ENCODE data around the gene FUT6.
"Not testable (repeated sequence)": the region's sequence is repeated elsewhere in the genome, so short reads cannot be mapped to it uniquely, and the experiment has no call there.

The FUT6 gene

DNA sequence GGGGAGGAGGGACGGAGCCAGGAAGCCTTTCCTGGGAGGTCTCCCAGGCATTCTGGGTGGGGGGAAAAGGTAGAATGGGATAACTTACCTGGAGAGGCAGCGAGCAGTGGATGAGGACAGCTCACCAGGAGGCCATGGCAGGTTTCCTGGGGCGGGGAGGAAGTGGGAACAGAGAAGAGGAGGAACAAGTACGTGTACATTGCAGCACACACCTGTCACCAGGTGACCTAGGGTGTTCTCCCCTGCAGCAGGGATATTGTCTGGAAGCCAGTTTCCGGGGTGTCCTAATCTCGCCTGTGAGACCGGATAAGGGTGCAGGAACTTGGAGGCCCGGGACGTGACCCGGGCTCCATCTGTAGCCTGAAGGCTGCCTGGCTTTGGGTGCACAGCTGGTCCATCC lies 11.8 kb upstream of the FUT6 start, which contains the start of gene FUT3:
Gene FUT3 (minus strand): TSS at position 148 of the 400 bp plus-strand sequence.
- TF ChIP-seq CTCF (IDR thresholded peaks at IDR 0.05; ENCODE audit: low read depth, low read length) = no peak
- TF ChIP-seq EZH2phosphoT487 (IDR thresholded peaks at IDR 0.05; ENCODE audit: low read depth) = no peak
- H3K79me2 ChIP-seq (ENCODE audit: low read length) = no peaks in the 10 kb centered on the region
- no peak within 1 kb of the TSS for H3K9ac ChIP-seq (ENCODE audit: low read length)
- peak within 1 kb of the TSS; percentile 12; the same call in 1 of the 2 replicates for H3K4me2 ChIP-seq (ENCODE audit: low read length)
- H3K36me3 ChIP-seq (replicated peaks; ENCODE audit: low read depth, low read length) = no peaks in the 10 kb centered on the region
- no peaks in the 10 kb centered on the region for H4K20me1 ChIP-seq (ENCODE audit: insufficient read depth, low read length)
- 0 out of 2 replicates have a peak within 1 kb of the TSS, but pooled peaks have one; percentile 1 for H3K4me3 ChIP-seq (ENCODE audit: low read length)
- H3K27me3 ChIP-seq (ENCODE audit: low read depth, low read length) = peaks cover 24% of the 10 kb centered on the region
- H3K9me3 ChIP-seq (ENCODE audit: insufficient read depth, low read length) = no peaks in the 10 kb centered on the region
- H3K27ac ChIP-seq (ENCODE audit: low read length) = no peak within 1 kb of the TSS
- H3K4me1 ChIP-seq (ENCODE audit: low read length) = no peaks in the 10 kb centered on the region
- H2AFZ ChIP-seq (ENCODE audit: low read depth, low read length) = no peak within 1 kb of the TSS; the same call in 1 of the 2 replicates

GRCh38 chr19:5850743-5851293 lies 11.3 kb upstream of the FUT6 start:
- Histone ChIP-seq H3K4me3 (ENCODE audit: low read length) (0 out of 2 replicates have a peak overlapping the region, but pooled peaks have one; percentile 1), H3K9ac (ENCODE audit: low read length) (no peak overlapping the region), H4K20me1 (ENCODE audit: insufficient read depth, low read length) (no peaks in the 10 kb centered on the region), H3K4me2 (ENCODE audit: low read length) (peak overlapping the region; percentile 12; the same call in 1 of the 2 replicates), H3K27me3 (ENCODE audit: low read depth, low read length) (peaks cover 21% of the 10 kb centered on the region), H3K36me3 (replicated peaks; ENCODE audit: low read depth, low read length) (no peaks in the 10 kb centered on the region), H3K9me3 (ENCODE audit: insufficient read depth, low read length) (no peaks in the 10 kb centered on the region), H3K27ac (ENCODE audit: low read length) (no peak overlapping the region), H3K79me2 (ENCODE audit: low read length) (no peaks in the 10 kb centered on the region), H2AFZ (ENCODE audit: low read depth, low read length) (no peak overlapping the region; the same call in 1 of the 2 replicates), H3K4me1 (ENCODE audit: low read length) (no peaks in the 10 kb centered on the region)
- TF ChIP-seq EZH2phosphoT487 (IDR thresholded peaks at IDR 0.05; ENCODE audit: low read depth) (no peak), CTCF (IDR thresholded peaks at IDR 0.05; ENCODE audit: low read depth, low read length) (no peak)

- Histone ChIP-seq H3K4me1 (ENCODE audit: low read length) (no peaks in the 10 kb centered on the region), H3K9ac (ENCODE audit: low read length) (no peak overlapping the region), H3K9me3 (ENCODE audit: insufficient read depth, low read length) (no peaks in the 10 kb centered on the region), H3K4me2 (ENCODE audit: low read length) (no peak overlapping the region), H2AFZ (ENCODE audit: low read depth, low read length) (no peak overlapping the region), H4K20me1 (ENCODE audit: insufficient read depth, low read length) (no peaks in the 10 kb centered on the region), H3K27me3 (ENCODE audit: low read depth, low read length) (peaks cover 17% of the 10 kb centered on the region), H3K27ac (ENCODE audit: low read length) (no peak overlapping the region), H3K4me3 (ENCODE audit: low read length) (no peak overlapping the region), H3K36me3 (replicated peaks; ENCODE audit: low read depth, low read length) (no peaks in the 10 kb centered on the region), H3K79me2 (ENCODE audit: low read length) (no peaks in the 10 kb centered on the region)
- no peak for TF ChIP-seq CTCF (IDR thresholded peaks at IDR 0.05; ENCODE audit: low read depth, low read length)
Measured at GRCh38 chr19:5850189-5850588, 10.7 kb upstream of the FUT6 start.

- H3K79me2 ChIP-seq (ENCODE audit: low read length); H4K20me1 ChIP-seq (ENCODE audit: insufficient read depth, low read length); H3K9me3 ChIP-seq (ENCODE audit: insufficient read depth, low read length); H3K36me3 ChIP-seq (replicated peaks; ENCODE audit: low read depth, low read length); H3K27ac ChIP-seq (ENCODE audit: low read length); H3K9ac ChIP-seq (ENCODE audit: low read length); H3K4me2 ChIP-seq (ENCODE audit: low read length); H3K4me1 ChIP-seq (ENCODE audit: low read length); H3K4me3 ChIP-seq (ENCODE audit: low read length); H2AFZ ChIP-seq (ENCODE audit: low read depth, low read length): not testable (repeated sequence)
- peaks cover 15% of the 10 kb centered on the region; the same call in 1 of the 2 replicates for H3K27me3 ChIP-seq (ENCODE audit: low read depth, low read length)
Measured at GRCh38 chr19:5848621-5849020, 9.1 kb upstream of the FUT6 start.

- H3K79me2 ChIP-seq (ENCODE audit: low read length); H3K9me3 ChIP-seq (ENCODE audit: insufficient read depth, low read length); H3K4me1 ChIP-seq (ENCODE audit: low read length); H3K4me3 ChIP-seq (ENCODE audit: low read length); H3K4me2 ChIP-seq (ENCODE audit: low read length); H2AFZ ChIP-seq (ENCODE audit: low read depth, low read length); H3K27ac ChIP-seq (ENCODE audit: low read length); H3K9ac ChIP-seq (ENCODE audit: low read length); H4K20me1 ChIP-seq (ENCODE audit: insufficient read depth, low read length); H3K36me3 ChIP-seq (replicated peaks; ENCODE audit: low read depth, low read length): not testable (repeated sequence)
- H3K27me3 ChIP-seq (ENCODE audit: low read depth, low read length) = peaks cover 15% of the 10 kb centered on the region; the same call in 1 of the 2 replicates
Measured at GRCh38 chr19:5847846-5848245, 8.3 kb upstream of the FUT6 start.
